GM19467 (cell line): ENCODE measurements around the gene POM121L2.

Experiments used
- ATAC-seq: cut with Tn5 transposase; IDR thresholded peaks from one replicate; pipeline ENCODE4 v1.9.1; 2021; ENCODE audit warnings: mild to moderate bottlenecking, moderate library complexity; ENCODE audit not compliant: unreplicated experiment

Gene POM121L2

GRCh38 chr6:27312146-27312949 is at the start of gene POM121L2:
Gene POM121L2 (minus strand): TSS chr6:27312273. CDS start chr6:27312170, 103 bp downstream.
- no peak for ATAC-seq

- no peak for ATAC-seq
Observed at GRCh38 chr6:27359231-27359630, 47.2 kb upstream of the POM121L2 start.

- no peak for ATAC-seq
Observed at GRCh38 chr6:27358786-27359185, 46.7 kb upstream of the POM121L2 start.

- no peak for ATAC-seq
Observed at GRCh38 chr6:27352850-27353249, 40.8 kb upstream of the POM121L2 start.

- no peak for ATAC-seq
Observed at GRCh38 chr6:27334141-27334540, 22.1 kb upstream of the POM121L2 start.

- no peak for ATAC-seq
Observed at GRCh38 chr6:27333642-27334040, 21.6 kb upstream of the POM121L2 start.

GRCh38 chr6:27332692-27333641 is 20.9 kb upstream of the POM121L2 start:
- no peak for ATAC-seq

- no peak for ATAC-seq
Observed at GRCh38 chr6:27327023-27327738, 15.1 kb upstream of the POM121L2 start.

- no peak for ATAC-seq
Observed at GRCh38 chr6:27321901-27322300, 9.8 kb upstream of the POM121L2 start.

- ATAC-seq = no peak
Observed at GRCh38 chr6:27321370-27321769, 9.3 kb upstream of the POM121L2 start.

- no peak for ATAC-seq
Observed at GRCh38 chr6:27318973-27319372, 6.9 kb upstream of the POM121L2 start.

- no peak for ATAC-seq
Observed at GRCh38 chr6:27314046-27314445, 2.0 kb upstream of the POM121L2 start.

- no peak for ATAC-seq
Observed at GRCh38 chr6:27312950-27313271, 838 bp upstream of the POM121L2 start.

GRCh38 chr6:27311806-27312145 is 297 bp downstream of the POM121L2 start:
- no peak for ATAC-seq

- ATAC-seq = no peak
Observed at GRCh38 chr6:27303613-27304272, 8.3 kb downstream of the POM121L2 start.

- ATAC-seq = no peak
Observed at GRCh38 chr6:27297857-27298730, 14.0 kb downstream of the POM121L2 start.

- ATAC-seq = no peak
Observed at GRCh38 chr6:27297484-27297856, 14.6 kb downstream of the POM121L2 start.

GRCh38 chr6:27296106-27296783 is 15.8 kb downstream of the POM121L2 start:
- ATAC-seq = no peak

GRCh38 chr6:27295301-27296079 is 16.6 kb downstream of the POM121L2 start:
- ATAC-seq = no peak
